ENCODE results near the gene EXOC6. TPM values are rescaled to one million over a fixed set of nuclear protein-coding genes. Genes with fewer than 3 reads are reported as not detected.

Gene EXOC6
- total RNA-seq, 1 donor from 2014 or later = 9.0 TPM

DNA sequence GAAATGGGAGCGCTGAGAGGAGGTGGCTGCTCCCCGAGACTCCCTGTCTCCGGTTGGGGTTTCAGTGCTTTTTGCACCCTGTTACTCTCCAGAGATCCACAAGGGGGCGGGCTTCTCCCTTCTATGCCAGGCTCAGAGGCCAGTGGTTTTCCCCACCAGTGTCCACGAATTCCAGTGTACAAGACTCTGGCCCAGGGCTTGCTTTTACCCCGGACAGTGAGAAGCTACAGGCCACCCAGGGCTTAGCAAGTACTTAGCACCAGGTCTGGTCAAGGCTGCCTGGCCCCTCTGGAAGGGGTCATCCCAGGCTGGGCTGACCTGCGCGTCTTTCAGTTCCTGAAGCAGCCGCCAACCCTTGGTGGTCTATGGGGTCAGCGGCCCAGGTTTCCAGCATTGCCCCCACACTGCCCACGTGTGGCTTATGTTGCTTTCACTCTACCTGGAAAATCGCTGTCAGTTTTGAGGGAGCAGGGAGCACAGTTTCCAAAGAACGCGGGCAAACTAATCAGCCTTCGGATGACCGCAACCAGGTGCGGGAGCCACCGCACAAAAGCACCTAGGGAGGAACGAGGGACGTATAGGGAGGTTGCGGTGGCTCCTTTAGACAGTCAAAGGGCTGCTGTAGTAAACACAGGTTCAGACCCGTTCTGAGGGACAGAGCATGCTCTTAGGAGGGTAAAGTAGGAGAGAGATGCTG, 232.2 kb downstream of the EXOC6 start:
- DNase-seq (ENCODE audit: extremely low spot score, unreplicated experiment) = peak; percentile 70
- no peak overlapping the region for H3K27ac Mint-ChIP-seq

DNA sequence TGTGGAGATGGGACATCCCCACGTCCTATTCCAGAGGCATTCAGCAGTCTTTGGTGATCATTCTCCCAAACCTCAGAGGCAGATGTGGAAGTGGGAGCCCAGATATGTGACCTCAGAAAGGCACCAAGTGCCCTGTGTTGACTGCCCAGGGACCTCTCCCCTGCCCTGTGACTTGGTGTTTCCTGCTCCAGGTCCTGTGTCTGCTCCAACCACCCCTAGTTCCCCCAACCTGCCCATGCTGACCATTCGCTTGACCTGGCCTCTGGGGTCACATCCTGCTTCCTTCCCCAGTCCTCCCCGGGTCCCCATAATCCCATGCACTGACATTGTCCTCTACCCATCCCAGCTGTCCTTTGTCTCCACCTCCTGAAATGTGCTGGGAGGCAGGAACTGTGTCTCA, 233.0 kb downstream of the EXOC6 start:
- no peak overlapping the region for H3K4me3 Mint-ChIP-seq
- no peaks in the 10 kb centered on the region for H3K36me3 Mint-ChIP-seq
- TF ChIP-seq CTCF (conservative IDR thresholded peaks at IDR 0.05) = no peak
- no peaks in the 10 kb centered on the region for H3K9me3 Mint-ChIP-seq
- DNase-seq (ENCODE audit: extremely low spot score, unreplicated experiment) = peak; percentile 29
- H3K27ac Mint-ChIP-seq = no peak overlapping the region
- peaks cover 65% of the 10 kb centered on the region for H3K27me3 Mint-ChIP-seq
- peaks cover 11% of the 10 kb centered on the region for H3K4me1 Mint-ChIP-seq (ENCODE audit: unreplicated experiment)

More for the DNA sequence above, 232.2 kb downstream of the EXOC6 start:
- Mint-ChIP-seq H3K4me3 (no peak overlapping the region), H3K9me3 (no peaks in the 10 kb centered on the region), H3K4me1 (ENCODE audit: unreplicated experiment) (peaks cover 14% of the 10 kb centered on the region), H3K36me3 (no peaks in the 10 kb centered on the region), H3K27me3 (peaks cover 69% of the 10 kb centered on the region)
- peak; percentile 91 for TF ChIP-seq CTCF (conservative IDR thresholded peaks at IDR 0.05)

DNA sequence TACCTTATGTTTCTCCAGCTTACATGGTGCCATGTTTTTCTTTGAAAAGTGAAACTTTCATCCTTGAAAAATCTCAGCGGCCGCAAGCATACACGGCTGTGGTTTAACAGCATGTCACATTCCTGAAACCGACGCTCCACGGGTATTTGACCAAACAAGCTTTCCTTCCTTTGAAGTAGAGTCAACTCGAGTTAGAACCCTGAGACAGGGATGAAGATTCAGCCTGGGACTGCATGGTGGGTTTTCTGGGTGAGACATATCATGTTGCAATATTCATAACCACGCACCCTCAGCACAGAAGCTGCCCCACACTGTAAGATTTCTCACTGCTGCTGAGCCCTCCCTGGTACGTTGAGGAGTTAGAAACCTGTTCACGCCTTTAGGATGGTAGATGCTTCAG, 233.5 kb downstream of the EXOC6 start:
- Mint-ChIP-seq H3K9me3 (no peaks in the 10 kb centered on the region), H3K27ac (no peak overlapping the region)
- peak; percentile 31 for DNase-seq (ENCODE audit: extremely low spot score, unreplicated experiment)

DNA sequence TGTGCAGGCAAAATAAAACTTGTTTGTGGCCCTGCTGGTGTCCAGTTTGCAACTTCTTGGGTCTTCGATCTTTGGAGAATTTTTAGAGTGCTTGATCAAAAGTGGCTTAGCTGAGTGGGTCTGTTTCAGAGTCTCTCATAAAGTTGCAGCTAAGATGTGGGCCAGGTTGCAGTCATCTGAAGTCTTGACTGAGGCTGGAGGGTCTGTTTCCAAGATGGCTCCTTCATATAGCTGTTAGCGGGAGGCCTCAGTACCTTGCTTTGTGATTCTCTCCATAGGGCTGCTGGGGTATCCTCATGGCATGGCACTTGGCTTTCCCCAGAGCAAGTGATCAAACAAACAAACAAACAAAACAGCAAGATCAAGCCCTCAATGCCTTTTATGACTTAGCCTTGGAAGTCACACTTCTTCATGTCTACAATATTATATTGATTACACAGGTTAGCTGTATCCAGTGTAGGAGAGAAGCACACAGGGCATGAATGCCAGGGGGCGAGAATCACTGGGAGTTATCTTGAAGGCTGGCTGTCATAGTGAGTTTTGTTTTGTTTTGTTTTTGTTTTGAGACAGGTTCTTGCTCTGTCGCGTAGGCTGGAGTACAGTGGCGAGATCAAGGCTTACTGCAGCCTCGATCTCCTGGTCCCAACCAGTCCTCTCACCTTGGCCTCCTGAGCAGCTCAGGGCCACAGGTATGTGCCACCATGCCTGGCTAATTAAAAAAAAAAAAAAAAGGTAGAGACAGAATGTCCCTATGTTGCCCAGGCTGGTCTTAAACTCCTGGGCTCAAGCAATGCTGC, 235.6 kb downstream of the EXOC6 start:
- Mint-ChIP-seq H3K36me3 (no peaks in the 10 kb centered on the region), H3K27ac (no peak overlapping the region), H3K9me3 (no peaks in the 10 kb centered on the region), H3K4me3 (no peak overlapping the region), H3K27me3 (peaks cover 56% of the 10 kb centered on the region), H3K4me1 (ENCODE audit: unreplicated experiment) (peaks cover 11% of the 10 kb centered on the region)
- TF ChIP-seq CTCF (conservative IDR thresholded peaks at IDR 0.05) = no peak
- peak; percentile 16 for DNase-seq (ENCODE audit: extremely low spot score, unreplicated experiment)

More for the DNA sequence above, 233.5 kb downstream of the EXOC6 start:
- TF ChIP-seq CTCF (conservative IDR thresholded peaks at IDR 0.05) = no peak
- Mint-ChIP-seq H3K4me1 (ENCODE audit: unreplicated experiment) (peaks cover 11% of the 10 kb centered on the region), H3K36me3 (no peaks in the 10 kb centered on the region), H3K27me3 (peaks cover 63% of the 10 kb centered on the region), H3K4me3 (no peak overlapping the region)

GRCh38 chr10:93085272-93085859, 237.0 kb downstream of the EXOC6 start:
- H3K27ac Mint-ChIP-seq = no peak overlapping the region
- no peak for DNase-seq (ENCODE audit: extremely low spot score, unreplicated experiment)
- TF ChIP-seq CTCF (conservative IDR thresholded peaks at IDR 0.05) = no peak
- no peak overlapping the region for H3K4me3 Mint-ChIP-seq
- H3K36me3 Mint-ChIP-seq = no peaks in the 10 kb centered on the region
- no peaks in the 10 kb centered on the region for H3K4me1 Mint-ChIP-seq (ENCODE audit: unreplicated experiment)
- H3K27me3 Mint-ChIP-seq = peaks cover 48% of the 10 kb centered on the region
- no peaks in the 10 kb centered on the region for H3K9me3 Mint-ChIP-seq
